ENCODE results near the gene SPINT2.
A peak's percentile ranks its signal among the peaks of the same experiment; 100 is the strongest.
"Not testable (repeated sequence)": the region's sequence is repeated elsewhere in the genome, so short reads cannot be mapped to it uniquely, and the experiment has no call there.

The SPINT2 gene

GRCh38 chr19:38264486-38265212 is at the start of gene SPINT2:
Gene SPINT2 (plus strand): TSS chr19:38264573. CDS start chr19:38264893, 320 bp downstream.
- no peak for DNase-seq

DNA sequence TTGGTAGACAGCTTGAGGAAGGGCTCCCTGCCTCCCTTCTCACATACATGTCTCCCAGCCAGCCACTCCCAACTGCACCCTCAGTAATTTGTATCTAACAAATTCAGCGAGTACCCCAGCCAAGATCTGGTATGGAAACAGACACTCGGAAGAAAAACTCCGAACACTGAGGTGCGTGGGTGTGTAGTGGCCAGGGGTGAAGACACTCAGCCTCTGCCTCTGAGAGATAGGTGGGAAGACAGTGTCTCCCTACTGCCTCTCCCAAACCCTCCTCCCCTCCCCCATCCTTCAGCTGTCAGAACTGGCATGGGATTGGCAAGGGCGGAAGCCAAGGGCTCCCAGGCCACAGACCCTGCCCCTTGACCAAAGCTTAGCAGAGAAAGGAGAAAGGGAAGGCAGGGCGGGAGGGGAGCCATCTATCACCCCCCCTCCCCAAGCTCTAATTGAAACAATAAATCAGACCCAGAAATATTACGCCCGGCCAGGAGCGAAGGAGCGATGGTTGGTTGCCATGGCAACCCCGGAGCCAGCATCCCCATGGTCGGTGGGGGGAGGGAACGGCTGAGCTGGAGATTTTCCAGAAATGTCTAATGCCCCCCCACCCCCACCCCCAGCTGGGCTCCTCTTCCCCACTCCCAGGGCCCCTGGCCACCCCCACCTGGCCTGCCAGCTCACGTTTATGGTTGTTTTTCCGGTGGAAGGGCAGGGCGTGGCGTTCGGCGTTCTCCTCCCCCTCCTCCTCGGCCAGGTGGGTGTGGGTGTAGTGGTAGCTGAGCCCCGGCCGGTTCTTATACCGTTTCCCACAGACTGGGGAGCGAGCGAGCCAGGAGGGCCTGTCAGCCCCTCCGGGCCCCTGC is 47.4 kb upstream of the SPINT2 start:
- DNase-seq, result no peak

DNA sequence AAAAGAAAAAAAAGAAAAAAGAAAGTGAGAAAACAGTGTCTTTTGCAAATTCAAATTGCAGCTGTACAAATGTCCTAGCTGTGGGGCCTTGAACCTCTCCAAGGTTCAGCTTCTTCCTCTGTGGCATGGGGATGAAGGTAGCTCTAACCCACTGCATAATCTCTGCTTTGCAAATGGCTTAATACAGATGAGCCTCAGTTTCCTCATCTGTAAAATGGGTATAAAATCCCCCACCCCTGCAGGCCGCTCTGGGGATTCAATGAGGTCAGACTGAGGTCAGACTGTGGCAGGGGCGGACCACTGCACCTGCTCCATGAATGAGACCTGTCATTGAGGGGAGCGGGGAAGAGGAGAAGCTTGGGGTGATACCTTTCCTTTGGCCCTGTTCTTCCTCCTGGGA is 46.2 kb upstream of the SPINT2 start:
- DNase-seq, result no peak

DNA sequence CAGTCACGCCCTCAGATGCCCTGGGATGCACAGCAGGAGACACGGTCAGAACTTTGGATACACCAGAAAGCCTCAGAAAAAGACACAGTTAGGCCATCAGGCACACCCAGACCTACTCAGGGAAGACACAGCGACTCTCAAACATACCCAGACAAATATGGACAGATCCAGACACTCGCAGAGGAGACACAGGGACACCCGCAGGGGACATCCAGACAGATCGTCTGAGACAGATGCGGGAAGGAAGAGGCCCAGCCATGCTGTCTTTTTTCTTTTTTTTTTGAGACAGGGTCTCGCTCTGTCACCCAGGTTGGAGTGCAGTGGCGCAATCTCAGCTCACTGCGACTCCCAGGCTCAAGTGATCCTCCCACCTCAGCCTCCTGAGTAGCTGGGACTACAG is 45.2 kb upstream of the SPINT2 start:
- DNase-seq, result no peak

GRCh38 chr19:38221421-38221820 is 43.0 kb upstream of the SPINT2 start:
- no peak for DNase-seq

DNA sequence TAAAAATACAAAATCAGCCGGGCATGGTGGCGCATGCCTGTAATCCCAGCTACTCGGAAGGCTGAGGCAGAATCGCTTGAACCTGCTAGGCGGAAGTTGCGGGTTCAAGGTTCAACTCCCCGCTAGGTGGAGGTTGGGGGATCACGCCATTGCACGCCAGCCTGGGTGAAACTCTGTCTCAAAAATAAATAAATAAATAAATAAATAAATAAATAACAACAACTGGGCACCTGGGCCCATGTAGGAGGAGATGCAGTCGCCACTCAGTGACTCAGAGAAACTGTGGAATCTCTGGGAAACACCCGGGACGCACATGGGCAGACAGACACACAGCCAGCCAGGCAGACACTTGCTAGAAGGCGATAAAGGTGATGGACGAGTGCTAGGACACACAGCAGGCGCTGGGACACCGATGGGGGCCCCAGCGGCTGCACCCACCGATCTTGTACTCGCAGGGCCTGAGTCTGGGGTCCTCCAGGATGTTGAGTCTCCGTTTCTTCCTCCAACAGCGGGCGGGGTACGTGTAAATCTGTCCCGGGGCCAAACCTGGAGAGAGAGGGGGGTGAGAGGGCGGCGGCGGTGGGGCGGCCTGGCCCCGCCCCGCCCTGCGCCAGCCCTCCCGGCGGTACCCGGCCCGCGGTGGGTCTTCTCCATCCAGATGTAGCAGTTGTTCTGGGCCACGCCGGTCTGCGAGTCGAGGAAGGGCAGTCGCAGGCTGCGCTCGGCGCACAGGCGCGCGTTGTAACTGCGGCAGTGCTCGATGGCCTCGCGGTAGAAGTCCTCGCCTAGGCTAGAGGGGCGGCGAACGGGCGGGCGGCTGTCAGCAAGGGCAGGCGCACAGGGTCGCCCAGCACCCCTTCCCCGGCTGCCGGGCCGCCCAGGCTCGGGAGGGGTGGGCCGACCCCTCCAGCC is 42.2 kb upstream of the SPINT2 start:
- no peak for DNase-seq

- DNase-seq, result no peak
Observed at GRCh38 chr19:38223119-38223523, 41.3 kb upstream of the SPINT2 start.

GRCh38 chr19:38223617-38224013 is 40.8 kb upstream of the SPINT2 start:
- DNase-seq, result no peak

GRCh38 chr19:38224014-38224862 is 40.1 kb upstream of the SPINT2 start, which contains the start of gene DPF1:
Gene DPF1 (minus strand): TSS chr19:38224222. CDS start chr19:38224142, 80 bp downstream.
- peak; percentile 62 for DNase-seq

- DNase-seq, result not testable (repeated sequence)
Observed at GRCh38 chr19:38224863-38225218, 39.5 kb upstream of the SPINT2 start.

GRCh38 chr19:38227287-38228004 is 36.9 kb upstream of the SPINT2 start:
- no peak for DNase-seq

DNA sequence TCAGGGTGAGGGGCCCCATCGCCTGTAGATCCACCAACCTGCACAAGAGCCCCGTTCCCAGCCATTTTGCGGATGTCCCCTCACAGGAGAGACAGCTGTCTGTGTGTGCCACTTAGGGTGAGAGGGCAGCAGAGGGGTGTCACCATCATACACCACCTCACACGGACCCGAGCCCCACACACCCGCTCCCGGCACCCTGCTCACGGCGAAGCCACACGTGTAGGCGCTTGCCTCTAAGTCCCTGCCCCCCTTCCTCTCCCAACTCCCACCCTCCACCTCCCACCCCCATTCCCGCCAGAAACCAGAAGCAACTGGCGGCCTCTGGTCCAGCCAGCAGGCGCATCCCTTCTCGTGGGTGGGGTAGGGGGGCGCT is 36.4 kb upstream of the SPINT2 start:
- no peak for DNase-seq

DNA sequence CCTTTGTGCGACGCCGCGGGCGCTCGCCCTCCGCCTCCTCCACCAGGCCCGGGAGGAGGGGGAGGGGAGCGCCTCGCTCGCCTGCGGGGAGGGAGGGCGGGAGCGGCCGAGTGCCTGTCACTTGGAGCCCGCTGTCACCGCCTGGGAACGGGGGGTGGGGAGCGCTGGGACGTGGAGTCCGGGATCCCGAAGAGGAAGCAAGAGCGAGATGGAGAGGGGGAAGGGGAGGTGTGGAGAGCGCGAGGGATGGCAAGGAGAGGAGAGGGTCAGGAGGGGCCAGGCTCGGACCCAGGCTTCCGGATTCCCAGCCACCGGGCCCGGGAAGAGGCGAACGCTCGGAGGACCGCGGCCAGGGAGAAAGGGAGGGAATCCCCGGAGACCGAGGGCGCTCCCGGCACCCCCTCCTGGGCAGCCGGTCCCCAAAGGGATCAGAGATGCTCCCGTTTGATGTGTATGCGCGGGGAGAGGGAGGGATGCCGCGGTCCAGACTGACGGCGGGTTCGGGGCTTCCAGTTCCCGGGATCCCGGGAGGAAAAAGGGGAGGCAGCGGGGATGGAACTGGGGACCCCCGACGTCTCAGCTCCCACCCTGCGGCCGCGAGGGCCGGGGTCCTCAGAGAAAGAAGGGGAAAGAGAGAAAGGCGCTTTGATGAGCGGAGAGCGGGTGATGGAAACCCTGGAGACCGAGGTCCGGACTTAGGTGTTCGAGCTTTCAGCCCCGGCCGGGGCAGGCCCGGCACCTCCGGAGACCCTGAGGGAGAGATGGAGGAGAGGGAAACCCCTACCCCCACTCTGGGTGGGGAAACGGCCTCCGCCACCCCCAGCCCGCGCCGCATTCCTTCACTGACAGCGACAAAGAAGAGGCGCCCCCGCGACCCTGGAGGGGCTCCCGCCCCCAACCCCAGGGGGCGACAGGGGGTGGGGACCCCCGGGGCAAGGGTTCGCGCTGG is 35.6 kb upstream of the SPINT2 start:
- DNase-seq, result no peak

DNA sequence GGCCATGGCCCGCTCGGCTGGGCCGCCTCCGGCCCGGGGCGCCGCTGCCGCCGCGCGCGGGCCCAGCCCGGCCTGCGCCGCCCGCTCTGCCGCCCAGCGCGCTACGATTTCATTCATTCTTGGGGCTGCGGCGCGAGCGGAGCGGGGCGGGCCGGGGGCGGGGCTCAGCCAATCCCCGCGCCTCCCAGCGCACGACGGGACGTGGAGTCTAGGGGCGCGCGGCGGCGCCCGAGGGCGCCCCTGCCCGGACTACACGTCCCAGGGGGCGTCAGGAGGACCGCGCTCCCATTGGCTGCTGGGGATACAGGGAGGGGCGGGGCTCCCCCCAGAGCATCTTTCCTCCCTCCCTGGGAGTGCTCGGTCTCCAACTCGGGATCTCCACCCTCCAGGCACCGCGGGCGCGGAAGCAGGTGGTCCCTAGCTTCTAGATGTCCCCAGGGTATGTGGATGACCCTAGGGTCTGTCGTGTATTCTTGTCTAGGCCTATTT is 34.7 kb upstream of the SPINT2 start:
- peak; percentile 90 for DNase-seq

DNA sequence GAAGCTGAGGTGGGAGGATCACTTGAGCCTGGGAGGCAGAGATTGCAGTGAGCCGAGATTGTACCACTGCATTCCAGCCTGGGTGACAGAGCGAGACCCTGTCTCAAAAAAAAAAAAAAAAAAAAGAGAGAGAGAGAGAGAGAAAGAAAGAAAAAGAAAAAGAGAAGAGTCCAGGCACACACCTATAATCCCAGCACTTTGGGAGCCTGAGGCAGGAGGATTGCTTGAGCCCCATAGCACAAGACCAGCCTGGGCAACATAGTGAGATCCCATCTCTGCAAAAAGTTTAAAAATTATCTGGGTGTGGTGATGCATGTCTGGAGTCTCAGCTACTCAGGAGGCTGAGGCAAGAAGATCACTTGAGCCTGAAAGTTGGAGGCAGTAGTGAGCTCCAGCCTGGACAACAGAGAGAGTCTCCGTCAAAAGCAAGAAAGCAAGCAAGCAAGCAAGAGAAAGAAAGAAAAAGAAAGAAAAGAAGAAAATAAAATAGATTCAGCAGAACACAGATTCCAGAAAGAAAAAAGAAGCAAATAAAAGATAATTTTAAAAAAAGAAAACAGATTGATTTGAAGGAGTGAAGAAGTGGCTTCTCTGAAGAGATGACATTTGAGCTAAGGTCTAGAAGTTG is 33.8 kb upstream of the SPINT2 start:
- not testable (repeated sequence) for DNase-seq

DNA sequence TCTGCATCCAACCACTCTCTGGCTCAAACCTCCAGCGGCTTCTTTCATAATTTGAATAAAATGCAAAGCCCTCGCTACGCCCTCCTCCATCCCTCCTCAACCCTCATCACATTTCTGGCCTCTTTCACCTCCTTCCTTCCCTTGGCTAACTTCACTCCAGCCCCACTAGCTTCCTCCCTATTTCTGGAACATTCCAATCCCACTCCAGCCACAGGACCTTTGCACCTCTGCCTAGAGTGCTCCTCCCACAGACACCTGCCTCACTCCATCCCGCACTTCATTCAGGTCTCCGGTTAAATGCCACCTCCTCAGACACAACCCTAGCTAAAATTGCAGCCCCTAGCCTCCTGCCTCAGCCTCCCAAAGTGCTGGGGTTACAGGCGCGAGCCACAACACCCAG is 32.5 kb upstream of the SPINT2 start:
- no peak for DNase-seq

DNA sequence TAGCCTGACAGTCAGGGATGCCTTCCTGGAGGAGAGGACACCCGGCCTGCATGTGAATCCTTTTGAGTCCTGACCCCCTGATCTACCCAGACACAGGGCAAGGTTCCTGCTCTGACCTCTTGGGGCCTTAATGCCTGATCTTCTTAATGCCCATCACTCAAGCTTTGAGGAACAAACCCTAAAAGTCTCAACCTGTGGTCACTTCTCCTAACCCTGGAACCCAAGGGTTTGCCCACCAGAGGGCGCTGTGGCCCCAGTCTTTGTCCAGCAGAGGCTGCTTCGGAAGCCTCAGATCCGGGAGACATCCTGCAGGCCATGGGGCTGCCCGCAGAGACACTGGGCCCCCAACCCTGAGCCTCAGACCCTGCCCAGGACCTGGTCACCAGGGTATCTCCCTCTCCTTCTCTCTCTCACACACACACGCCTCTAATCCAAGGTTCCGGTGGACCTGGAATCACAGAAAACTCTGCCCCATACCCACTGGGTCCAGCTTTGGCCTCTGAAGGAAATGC is 30.6 kb upstream of the SPINT2 start:
- DNase-seq, result peak; percentile 50

DNA sequence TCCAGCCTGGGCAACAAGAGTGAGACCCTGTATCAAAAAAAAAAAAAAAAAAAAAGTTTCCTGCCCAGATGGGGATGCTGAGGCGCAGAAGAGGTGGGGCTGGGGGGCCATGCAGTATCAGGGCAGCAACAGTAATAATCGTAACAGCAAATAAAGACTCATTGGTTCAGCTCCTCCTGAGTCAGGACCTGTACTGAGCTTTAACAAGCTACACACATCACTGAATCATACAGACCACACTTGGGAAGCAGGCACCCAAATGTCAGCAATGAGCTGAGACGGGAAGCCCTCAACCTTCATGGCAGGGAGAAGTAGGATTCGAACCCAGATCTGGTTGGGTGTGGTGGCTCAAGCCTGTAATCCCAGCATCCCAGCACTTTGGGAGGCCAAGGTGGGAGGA is 29.8 kb upstream of the SPINT2 start:
- no peak for DNase-seq

DNA sequence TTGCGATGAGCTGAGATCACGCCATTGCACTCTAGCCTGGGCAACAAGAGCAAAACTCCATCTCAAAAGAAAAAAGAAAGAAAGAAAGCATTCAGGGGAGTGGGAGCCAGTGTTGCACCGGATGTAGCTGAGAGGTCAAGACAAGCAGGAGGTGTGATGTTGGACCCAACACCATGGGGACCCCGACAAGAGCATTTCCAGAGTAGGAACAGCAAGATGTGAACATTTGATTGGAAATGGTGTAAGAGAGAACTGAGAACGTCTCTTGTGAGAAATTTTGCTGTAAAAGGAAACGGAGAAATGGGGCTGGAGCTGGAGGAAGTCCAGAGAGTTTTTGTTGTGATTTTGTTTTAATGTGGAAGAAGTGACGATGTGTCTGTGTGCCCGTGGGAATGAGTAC is 24.6 kb upstream of the SPINT2 start:
- no peak for DNase-seq
